Mesothelial cell of epicardium (in vitro differentiated cells): ENCODE measurements around the gene FANCD2. TPM values are rescaled to one million over a fixed set of nuclear protein-coding genes. Genes with fewer than 3 reads are reported as not detected.
"Not testable (repeated sequence)": the region's sequence is repeated elsewhere in the genome, so short reads cannot be mapped to it uniquely, and the experiment has no call there.

Source experiments
- DNase-seq, 2 experiments: peaks; one replicate each; pipeline ENCODE4 v3.0.0; 2021; ENCODE audit warnings: low spot score in 2 of 2; ENCODE audit not compliant: unreplicated experiment in 2 of 2
- H3K27ac Mint-ChIP-seq: 2 replicates; pipeline ENCODE4 v1.8.0; 2021; ENCODE audit warnings: mixed read lengths
- H3K27me3 Mint-ChIP-seq: 2 replicates; pipeline ENCODE4 v1.8.0; 2021; ENCODE audit warnings: low read depth, mixed read lengths
- H3K36me3 Mint-ChIP-seq: 2 replicates; pipeline ENCODE4 v1.8.0; 2021; ENCODE audit warnings: mixed read lengths
- H3K4me1 Mint-ChIP-seq: 2 replicates; pipeline ENCODE4 v1.8.0; 2021; ENCODE audit warnings: mixed read lengths
- H3K4me3 Mint-ChIP-seq: 2 replicates; pipeline ENCODE4 v1.8.0; 2021; ENCODE audit warnings: mild to moderate bottlenecking, moderate library complexity, mixed read lengths
- H3K9me3 Mint-ChIP-seq: 2 replicates; pipeline ENCODE4 v1.8.0; 2021; ENCODE audit warnings: mixed read lengths
- total RNA-seq: library from RNA; stranded (reverse); gene quantifications from 3 replicates; pipeline ENCODE4 v1.2.1, GENCODE V29; 2021
- TF ChIP-seq, protein P1 (sequence below): fragments of 200-600 bp; sonication (generic); IDR thresholded peaks from one replicate; pipeline ENCODE4 v1.5.0; 2021; ENCODE audit warnings: antibody characterized with exemption; ENCODE audit not compliant: unreplicated experiment

Gene FANCD2
- total RNA-seq, 1 donor from 2014 or later: 17.9 TPM

DNA sequence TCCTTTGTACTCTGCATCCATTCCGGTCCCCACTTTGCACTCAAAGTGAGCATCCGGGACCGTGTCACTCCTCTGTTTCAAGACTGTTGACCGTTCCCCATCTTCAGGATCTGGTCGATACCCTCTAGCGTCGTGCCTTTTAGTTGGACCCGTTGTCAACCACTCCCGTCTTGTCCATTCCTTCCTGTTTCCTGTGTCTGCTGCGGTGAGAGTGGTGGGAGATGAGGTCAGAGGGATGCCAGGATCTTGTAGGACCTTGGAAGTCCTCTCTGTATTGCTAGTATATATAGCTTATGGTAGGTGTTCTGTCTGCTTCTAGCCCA is 89.9 kb downstream of the FANCD2 start:
- Mint-ChIP-seq H3K27ac (peak overlapping the region; percentile 92), H3K4me1 (peaks cover 11% of the 10 kb centered on the region), H3K36me3 (peaks cover 4% of the 10 kb centered on the region), H3K27me3 (no peaks in the 10 kb centered on the region), H3K4me3 (peak overlapping the region; percentile 94), H3K9me3 (no peaks in the 10 kb centered on the region)
- TF ChIP-seq, protein P1, sequence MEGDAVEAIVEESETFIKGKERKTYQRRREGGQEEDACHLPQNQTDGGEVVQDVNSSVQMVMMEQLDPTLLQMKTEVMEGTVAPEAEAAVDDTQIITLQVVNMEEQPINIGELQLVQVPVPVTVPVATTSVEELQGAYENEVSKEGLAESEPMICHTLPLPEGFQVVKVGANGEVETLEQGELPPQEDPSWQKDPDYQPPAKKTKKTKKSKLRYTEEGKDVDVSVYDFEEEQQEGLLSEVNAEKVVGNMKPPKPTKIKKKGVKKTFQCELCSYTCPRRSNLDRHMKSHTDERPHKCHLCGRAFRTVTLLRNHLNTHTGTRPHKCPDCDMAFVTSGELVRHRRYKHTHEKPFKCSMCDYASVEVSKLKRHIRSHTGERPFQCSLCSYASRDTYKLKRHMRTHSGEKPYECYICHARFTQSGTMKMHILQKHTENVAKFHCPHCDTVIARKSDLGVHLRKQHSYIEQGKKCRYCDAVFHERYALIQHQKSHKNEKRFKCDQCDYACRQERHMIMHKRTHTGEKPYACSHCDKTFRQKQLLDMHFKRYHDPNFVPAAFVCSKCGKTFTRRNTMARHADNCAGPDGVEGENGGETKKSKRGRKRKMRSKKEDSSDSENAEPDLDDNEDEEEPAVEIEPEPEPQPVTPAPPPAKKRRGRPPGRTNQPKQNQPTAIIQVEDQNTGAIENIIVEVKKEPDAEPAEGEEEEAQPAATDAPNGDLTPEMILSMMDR: no peak
- no peak for DNase-seq

DNA sequence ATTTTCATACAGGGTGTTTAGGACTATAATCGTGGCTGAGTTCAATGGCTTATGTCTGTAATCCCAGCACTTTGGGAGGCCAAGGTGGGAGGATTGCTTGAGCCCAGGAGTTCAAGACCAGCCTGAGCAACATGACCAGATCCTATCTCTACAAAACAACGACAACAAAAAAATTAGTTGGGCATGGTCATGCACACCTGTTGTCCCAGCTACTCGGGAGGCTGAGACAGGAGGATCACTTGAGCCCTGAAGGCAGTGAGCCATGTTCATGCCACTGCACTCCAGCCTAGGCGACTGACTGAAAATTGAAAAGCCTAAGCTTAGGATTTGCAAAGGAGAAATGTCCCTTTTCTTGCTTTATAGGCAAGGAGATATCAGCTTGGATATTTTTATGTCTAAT is 90.7 kb downstream of the FANCD2 start:
- TF ChIP-seq, protein P1: no peak
- Mint-ChIP-seq H3K4me1 (peaks cover 11% of the 10 kb centered on the region), H3K36me3 (peaks cover 4% of the 10 kb centered on the region), H3K27ac (no peak overlapping the region), H3K9me3 (no peaks in the 10 kb centered on the region), H3K4me3 (peak overlapping the region; percentile 94), H3K27me3 (no peaks in the 10 kb centered on the region)
- DNase-seq: no peak

DNA sequence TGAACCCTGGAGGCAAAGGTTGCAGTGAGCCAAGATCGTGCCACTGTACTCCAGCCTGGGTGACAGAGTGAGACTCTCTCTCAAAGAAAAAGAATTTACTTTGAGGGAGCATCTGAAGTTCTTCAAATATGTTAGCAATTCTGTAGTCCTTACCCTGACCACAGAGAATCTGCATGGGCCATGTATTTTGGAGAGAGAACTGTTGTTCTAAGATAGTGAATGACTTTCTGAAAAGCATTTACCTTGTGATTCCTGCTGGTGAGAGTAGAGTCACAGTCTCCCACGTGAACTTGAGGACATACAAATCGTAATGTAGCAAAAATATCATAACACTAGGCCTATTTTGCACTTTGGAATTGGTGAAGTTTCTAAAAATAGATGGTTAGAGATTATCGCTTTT is 93.1 kb downstream of the FANCD2 start:
- TF ChIP-seq, protein P1: no peak
- Mint-ChIP-seq H3K9me3 (no peaks in the 10 kb centered on the region), H3K27me3 (no peaks in the 10 kb centered on the region), H3K36me3 (peaks cover 11% of the 10 kb centered on the region), H3K4me1 (peaks cover 11% of the 10 kb centered on the region), H3K4me3 (no peak overlapping the region), H3K27ac (peak overlapping the region; percentile 6)
- DNase-seq: no peak

DNA sequence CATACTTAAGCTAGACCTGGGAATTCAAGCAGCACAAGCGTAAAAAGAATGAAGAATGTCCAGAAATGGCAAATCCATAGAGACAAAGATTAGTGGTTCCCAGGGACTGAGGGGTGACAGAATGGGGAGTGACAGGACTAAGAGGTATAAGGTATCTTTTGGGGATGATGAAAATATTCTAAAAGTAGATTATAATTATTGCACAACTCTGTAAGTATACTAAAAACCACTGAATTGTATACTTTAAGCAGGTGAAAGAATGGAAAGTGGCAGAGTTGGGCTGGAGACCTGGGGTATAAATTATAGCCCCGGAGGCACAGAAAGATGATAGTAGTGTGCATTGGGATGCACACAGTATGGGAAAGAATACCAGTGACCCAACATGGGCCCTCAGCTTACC is 94.8 kb downstream of the FANCD2 start:
- Mint-ChIP-seq H3K27me3 (no peaks in the 10 kb centered on the region), H3K9me3 (no peaks in the 10 kb centered on the region), H3K36me3 (peaks cover 22% of the 10 kb centered on the region), H3K27ac (no peak overlapping the region), H3K4me3 (no peak overlapping the region), H3K4me1 (peaks cover 7% of the 10 kb centered on the region)
- TF ChIP-seq, protein P1: no peak
- DNase-seq: no peak

DNA sequence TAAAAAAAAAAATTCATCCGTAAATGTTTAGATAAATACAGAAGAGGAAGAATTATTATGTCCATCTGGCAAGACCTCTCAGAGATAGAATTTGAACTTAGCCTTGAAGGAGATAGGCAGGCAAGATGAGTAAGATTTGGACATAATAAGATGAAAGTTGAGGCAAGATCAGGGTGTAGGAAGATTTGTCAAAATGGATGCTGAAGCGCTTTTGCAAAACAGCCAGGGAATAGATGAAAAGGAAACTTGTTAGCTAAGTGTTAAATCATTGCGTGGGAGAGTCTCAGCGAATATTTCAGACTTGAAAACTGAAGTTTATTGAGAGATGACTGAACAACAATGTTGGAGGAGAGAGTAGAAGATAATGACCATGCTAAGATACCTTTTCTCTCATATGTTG is 96.5 kb downstream of the FANCD2 start:
- Mint-ChIP-seq H3K4me3 (no peak overlapping the region), H3K4me1 (no peaks in the 10 kb centered on the region), H3K9me3 (no peaks in the 10 kb centered on the region), H3K36me3 (peaks cover 35% of the 10 kb centered on the region), H3K27ac (no peak overlapping the region), H3K27me3 (no peaks in the 10 kb centered on the region)
- no peak for DNase-seq
- TF ChIP-seq, protein P1: no peak

DNA sequence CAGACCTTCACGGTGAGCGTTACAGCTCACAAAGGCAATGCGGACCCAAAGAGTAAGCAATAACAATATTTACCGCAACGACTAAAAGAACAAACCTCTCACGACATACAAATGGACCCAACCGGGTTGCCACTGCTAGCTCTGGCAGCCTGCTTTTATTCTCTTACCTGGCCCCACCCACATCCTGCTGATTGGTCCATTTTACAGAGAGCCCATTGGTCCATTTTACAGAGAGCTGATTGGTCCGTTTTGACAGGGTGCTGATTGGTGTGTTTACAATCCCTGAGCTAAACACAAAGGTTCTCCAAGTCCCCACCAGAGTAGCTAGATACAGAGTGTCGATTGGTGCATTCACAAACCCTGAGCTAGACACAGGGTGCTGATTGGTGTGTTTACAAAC is 109.6 kb downstream of the FANCD2 start:
- not testable (repeated sequence) for H3K27ac Mint-ChIP-seq, H3K4me1 Mint-ChIP-seq, H3K36me3 Mint-ChIP-seq, H3K27me3 Mint-ChIP-seq, H3K9me3 Mint-ChIP-seq, H3K4me3 Mint-ChIP-seq, DNase-seq
